Measurements from ENCODE around the gene KCNQ5. TPM values are rescaled to one million over a fixed set of nuclear protein-coding genes. Genes with fewer than 3 reads are reported as not detected.

Gene KCNQ5
- polyA plus RNA-seq, 3 donors = not detected

DNA sequence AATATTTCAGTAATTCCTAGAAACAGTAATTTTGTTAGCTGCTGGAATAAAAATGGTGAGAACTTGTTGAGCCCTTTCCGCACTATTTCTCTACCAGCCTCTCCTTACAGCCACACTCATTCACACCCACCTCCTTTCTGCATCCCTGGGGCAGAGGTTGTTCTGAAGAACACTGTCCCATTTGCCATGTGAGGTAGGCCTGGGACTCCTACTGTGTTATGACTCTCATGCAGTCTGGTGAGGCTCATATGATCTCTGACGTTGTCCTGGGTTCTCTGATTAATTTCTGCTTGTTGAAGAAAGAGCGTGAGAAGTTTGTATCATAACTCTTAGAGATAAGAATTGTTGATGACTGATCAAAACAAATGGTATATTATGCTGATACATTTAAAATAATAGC lies 4.1 kb upstream of the KCNQ5 start:
- Histone ChIP-seq H3K4me2 (replicated peaks; ENCODE audit: extremely low read depth, low read length, poor library complexity, severe bottlenecking) (no peak overlapping the region), H3K4me1 (ENCODE audit: control insufficient read depth in 1 of 2, insufficient read depth in 2 of 2, low read length in 2 of 2) (peaks cover 30 to 33% of the 10 kb centered on the region in 2 donors), H3K9me3 (replicated peaks in 1 of 2; ENCODE audit: control insufficient read depth in 1 of 2, insufficient read depth in 1 of 2, low read length in 2 of 2) (no peaks in the 10 kb centered on the region), H4K20me1 (ENCODE audit: insufficient read depth, low read length) (no peaks in the 10 kb centered on the region), H3K27me3 (ENCODE audit: control insufficient read depth in 2 of 2, insufficient read depth in 2 of 2, low read length in 2 of 2) (peaks cover 5 to 21% of the 10 kb centered on the region in 2 donors), H3K27ac (ENCODE audit: low read depth in 1 of 2, low read length in 2 of 2) (no peak overlapping the region), H2AFZ (ENCODE audit: insufficient read depth, low read depth, low read length, poor library complexity, severe bottlenecking) (no peak overlapping the region), H3K36me3 (replicated peaks in 1 of 2; ENCODE audit: control insufficient read depth in 1 of 2, insufficient read depth in 2 of 2, low read length in 2 of 2) (no peaks in the 10 kb centered on the region), H3K4me3 (replicated peaks in 1 of 3; ENCODE audit: low read depth in 2 of 3, low read length in 3 of 3) (no peak overlapping the region), H3K9ac (ENCODE audit: insufficient read depth, low read length, poor library complexity, severe bottlenecking) (no peak overlapping the region), H3K79me2 (ENCODE audit: insufficient read depth, low read length) (no peaks in the 10 kb centered on the region)
- peaks cover 18 to 29% (median 23%) of the 10 kb centered on the region in 3 donors for H3K27me3 Mint-ChIP-seq (ENCODE audit: low read depth in 3 of 3)
- peaks cover 30% of the 10 kb centered on the region for H3K4me1 Mint-ChIP-seq
- H3K9me3 Mint-ChIP-seq = peaks cover 0 to 12% (median 0%) of the 10 kb centered on the region in 7 donors
- no peak overlapping the region for H3K27ac Mint-ChIP-seq
- no peak overlapping the region for H3K4me3 Mint-ChIP-seq
- intact Hi-C loops (cut with micrococcal nuclease) = loop anchor here in 1 of 2 donors (5.0 kb wide), 1 partner anchor 510 kb away; no protein-coding TSS in a partner anchor
- DNase-seq = no peak
- no CpG with 5 or more reads among the region's 3 CpGs for WGBS (ENCODE audit: insufficient coverage)
- no peaks in the 10 kb centered on the region for H3K36me3 Mint-ChIP-seq
- TF ChIP-seq, protein P1, sequence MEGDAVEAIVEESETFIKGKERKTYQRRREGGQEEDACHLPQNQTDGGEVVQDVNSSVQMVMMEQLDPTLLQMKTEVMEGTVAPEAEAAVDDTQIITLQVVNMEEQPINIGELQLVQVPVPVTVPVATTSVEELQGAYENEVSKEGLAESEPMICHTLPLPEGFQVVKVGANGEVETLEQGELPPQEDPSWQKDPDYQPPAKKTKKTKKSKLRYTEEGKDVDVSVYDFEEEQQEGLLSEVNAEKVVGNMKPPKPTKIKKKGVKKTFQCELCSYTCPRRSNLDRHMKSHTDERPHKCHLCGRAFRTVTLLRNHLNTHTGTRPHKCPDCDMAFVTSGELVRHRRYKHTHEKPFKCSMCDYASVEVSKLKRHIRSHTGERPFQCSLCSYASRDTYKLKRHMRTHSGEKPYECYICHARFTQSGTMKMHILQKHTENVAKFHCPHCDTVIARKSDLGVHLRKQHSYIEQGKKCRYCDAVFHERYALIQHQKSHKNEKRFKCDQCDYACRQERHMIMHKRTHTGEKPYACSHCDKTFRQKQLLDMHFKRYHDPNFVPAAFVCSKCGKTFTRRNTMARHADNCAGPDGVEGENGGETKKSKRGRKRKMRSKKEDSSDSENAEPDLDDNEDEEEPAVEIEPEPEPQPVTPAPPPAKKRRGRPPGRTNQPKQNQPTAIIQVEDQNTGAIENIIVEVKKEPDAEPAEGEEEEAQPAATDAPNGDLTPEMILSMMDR (IDR thresholded peaks at IDR 0.05) = no peak

DNA sequence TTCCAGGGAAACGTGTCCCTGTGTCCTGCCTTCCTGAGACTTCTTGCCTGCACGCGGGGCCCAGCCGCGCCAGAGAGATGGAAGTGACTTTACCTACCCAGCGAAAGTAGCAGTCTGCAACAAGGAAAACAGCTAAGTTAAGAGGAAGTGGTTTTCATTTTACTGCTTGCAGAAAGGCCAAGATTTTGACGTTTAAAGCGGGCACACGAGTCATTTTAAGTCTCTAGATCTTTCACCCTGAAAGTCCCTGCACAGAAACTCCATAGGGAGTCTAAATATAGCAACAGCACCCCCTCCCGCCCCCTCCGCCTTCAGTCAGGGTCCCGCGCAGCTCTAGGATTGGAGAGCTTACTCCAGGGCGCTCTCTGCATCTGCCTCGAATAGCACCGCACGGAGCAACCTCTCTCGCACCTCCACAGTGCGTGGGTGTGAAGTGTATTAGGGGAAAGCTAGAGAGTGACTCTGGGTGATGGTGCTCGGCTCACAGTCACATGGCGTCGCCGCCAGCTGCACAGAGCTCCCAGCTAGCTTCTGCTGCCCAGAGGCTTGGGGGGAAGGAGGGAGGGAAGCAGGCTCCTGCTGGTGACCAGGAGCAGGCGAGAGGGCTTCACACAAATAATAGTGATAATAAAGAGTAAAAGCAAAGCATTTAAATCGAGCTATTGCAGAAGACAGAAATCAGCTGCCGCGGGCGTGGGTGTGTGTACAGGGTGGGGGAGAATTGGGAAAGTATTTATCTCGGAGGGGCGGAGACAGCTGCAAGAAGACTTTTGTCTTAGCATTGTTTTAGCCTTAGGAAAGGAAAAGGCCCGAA lies 1.8 kb upstream of the KCNQ5 start:
- DNase-seq = peak in 2 of 3 donors; percentile 5 to 17
- intact Hi-C loops (cut with micrococcal nuclease) = loop anchor here in 1 of 2 donors (5.0 kb wide), 1 partner anchor 507 kb away; no protein-coding TSS in a partner anchor
- H3K4me2 ChIP-seq (replicated peaks; ENCODE audit: extremely low read depth, low read length, poor library complexity, severe bottlenecking) = peak overlapping the region; percentile 100
- peaks cover 5 to 21% of the 10 kb centered on the region in 2 donors for H3K27me3 ChIP-seq (ENCODE audit: control insufficient read depth in 2 of 2, insufficient read depth in 2 of 2, low read length in 2 of 2)
- TF ChIP-seq, protein P1 (IDR thresholded peaks at IDR 0.05) = no peak
- H4K20me1 ChIP-seq (ENCODE audit: insufficient read depth, low read length) = no peaks in the 10 kb centered on the region
- Mint-ChIP-seq H3K27me3 (ENCODE audit: low read depth in 3 of 3) (peaks cover 23 to 34% (median 23%) of the 10 kb centered on the region in 3 donors), H3K4me3 (peak overlapping the region; percentile 90 to 98), H3K36me3 (no peaks in the 10 kb centered on the region), H3K4me1 (peaks cover 37% of the 10 kb centered on the region), H3K9me3 (peaks cover 0 to 12% (median 0%) of the 10 kb centered on the region in 7 donors), H3K27ac (peak overlapping the region in 2 of 7 donors; percentile 50 to 66)
- H3K79me2 ChIP-seq (ENCODE audit: insufficient read depth, low read length) = peaks cover 4% of the 10 kb centered on the region
- peak overlapping the region; percentile 23 to 89 (median 29) for H3K4me3 ChIP-seq (replicated peaks in 1 of 3; ENCODE audit: low read depth in 2 of 3, low read length in 3 of 3)
- no peaks in the 10 kb centered on the region for H3K36me3 ChIP-seq (replicated peaks in 1 of 2; ENCODE audit: control insufficient read depth in 1 of 2, insufficient read depth in 2 of 2, low read length in 2 of 2)
- no peak overlapping the region for H3K27ac ChIP-seq (ENCODE audit: low read depth in 1 of 2, low read length in 2 of 2)
- WGBS (ENCODE audit: insufficient coverage) = 2% methylated on average over 17 of the region's 31 CpGs
- H3K9me3 ChIP-seq (replicated peaks in 1 of 2; ENCODE audit: control insufficient read depth in 1 of 2, insufficient read depth in 1 of 2, low read length in 2 of 2) = no peaks in the 10 kb centered on the region
- peaks cover 40 to 44% of the 10 kb centered on the region in 2 donors for H3K4me1 ChIP-seq (ENCODE audit: control insufficient read depth in 1 of 2, insufficient read depth in 2 of 2, low read length in 2 of 2)
- peak overlapping the region; percentile 82 for H2AFZ ChIP-seq (ENCODE audit: insufficient read depth, low read depth, low read length, poor library complexity, severe bottlenecking)
- H3K9ac ChIP-seq (ENCODE audit: insufficient read depth, low read length, poor library complexity, severe bottlenecking) = peak overlapping the region; percentile 49

All from CD14-positive monocyte (primary cell).